Activated CD4-positive, alpha-beta T cell treated with anti-CD3 and anti-CD28 coated beads, Interleukin-10, Interleukin-2, amounts not matched to agents 100 ng/mL and 50 ng/mL, durations not matched to agents 16 hours and 8 hours (primary cell): ENCODE measurements around the gene PARP4.
"Not testable (repeated sequence)": the region's sequence is repeated elsewhere in the genome, so short reads cannot be mapped to it uniquely, and the experiment has no call there.

Experiments
- DNase-seq: peaks from one replicate; pipeline ENCODE4 v3.0.0-alpha.2; 2020

PARP4 gene

GRCh38 chr13:24444851-24445250, 67.7 kb downstream of the PARP4 start:
- not testable (repeated sequence) for DNase-seq

DNA sequence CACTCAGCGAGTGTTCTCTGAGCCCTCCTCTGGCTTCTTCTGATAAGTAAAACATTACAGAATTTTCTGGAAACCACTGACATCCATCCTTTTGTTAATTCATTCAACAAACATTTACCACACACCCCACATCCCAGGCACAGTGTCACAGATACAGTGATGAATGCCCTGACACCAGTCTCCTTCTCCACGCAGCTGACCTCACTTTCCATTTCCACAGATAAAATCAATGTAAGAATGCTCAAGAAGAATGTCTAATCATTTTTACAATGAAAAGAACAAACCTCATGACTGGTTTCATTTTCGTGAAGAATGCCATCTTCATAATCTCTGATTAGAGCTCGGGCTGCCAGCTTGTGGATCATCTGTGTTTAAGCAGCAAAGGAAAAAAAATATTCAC, 69.2 kb downstream of the PARP4 start:
- no peak for DNase-seq

- DNase-seq, result not testable (repeated sequence)
Measured at GRCh38 chr13:24426045-24426444, 86.5 kb downstream of the PARP4 start.

DNA sequence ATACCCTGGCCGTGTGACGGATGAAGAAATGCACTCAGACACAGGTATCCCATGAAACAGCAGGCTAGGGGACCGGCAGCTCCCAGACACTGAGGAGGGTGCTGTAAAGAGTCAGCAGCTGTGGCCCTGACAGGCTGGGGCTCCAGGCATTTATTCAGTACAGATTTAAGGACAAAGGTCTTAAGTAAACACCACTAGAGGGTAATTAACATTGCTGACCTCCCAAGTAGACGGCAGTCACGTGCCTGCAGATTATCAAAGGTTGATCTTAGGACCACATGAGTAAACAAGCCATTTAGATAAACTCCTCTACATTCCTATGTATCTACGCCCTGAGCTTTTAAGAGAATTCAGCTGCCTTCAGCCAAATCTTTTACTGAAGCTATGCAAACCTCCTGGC, 92.9 kb downstream of the PARP4 start:
- DNase-seq, result not testable (repeated sequence)

GRCh38 chr13:24407844-24408243, 104.7 kb downstream of the PARP4 start:
- DNase-seq, result peak; percentile 2

GRCh38 chr13:24406524-24406923, 106.1 kb downstream of the PARP4 start:
- no peak for DNase-seq

DNA sequence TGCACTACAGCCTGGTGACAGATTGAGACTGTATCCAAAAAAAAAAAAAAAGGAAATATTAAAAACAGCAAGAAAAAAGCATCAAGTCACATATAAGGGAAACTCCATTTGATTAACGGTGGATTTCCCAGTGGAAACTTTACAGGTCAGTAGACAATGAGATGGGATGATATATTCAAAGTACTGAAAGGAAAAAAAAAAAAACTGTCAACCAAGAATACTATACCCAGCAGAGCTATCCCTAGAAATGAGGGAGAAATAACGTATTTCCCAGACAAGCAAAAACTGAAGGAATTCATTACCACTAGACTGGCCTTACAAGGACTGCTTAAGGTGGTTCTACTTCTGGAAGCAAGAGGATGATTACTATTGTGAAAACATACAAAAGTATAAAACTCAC, 115.8 kb downstream of the PARP4 start:
- no peak for DNase-seq

DNA sequence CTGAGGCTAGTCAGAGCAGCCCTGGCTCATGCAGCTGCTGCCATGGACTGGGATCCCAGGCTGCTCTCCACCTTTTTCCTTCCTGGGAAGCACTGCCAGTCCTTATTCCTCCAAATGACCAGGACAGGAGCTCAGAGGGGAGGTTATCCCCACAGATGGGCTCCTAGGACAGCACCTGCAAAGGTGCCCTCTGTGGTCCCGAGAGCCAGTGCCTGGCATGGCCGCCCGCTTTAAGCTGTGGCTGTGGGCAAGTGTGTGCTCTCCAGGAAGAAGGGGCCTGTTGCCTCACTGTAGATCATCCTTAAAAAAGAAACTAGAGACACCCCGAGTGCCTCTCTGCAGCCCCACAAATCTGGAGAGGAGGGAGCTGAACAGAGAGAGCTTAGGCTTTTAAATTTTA, 119.6 kb downstream of the PARP4 start:
- no peak for DNase-seq

- DNase-seq, result not testable (repeated sequence)
Measured at GRCh38 chr13:24391771-24392683, 120.6 kb downstream of the PARP4 start.

GRCh38 chr13:24390795-24391194, 121.8 kb downstream of the PARP4 start:
- not testable (repeated sequence) for DNase-seq

DNA sequence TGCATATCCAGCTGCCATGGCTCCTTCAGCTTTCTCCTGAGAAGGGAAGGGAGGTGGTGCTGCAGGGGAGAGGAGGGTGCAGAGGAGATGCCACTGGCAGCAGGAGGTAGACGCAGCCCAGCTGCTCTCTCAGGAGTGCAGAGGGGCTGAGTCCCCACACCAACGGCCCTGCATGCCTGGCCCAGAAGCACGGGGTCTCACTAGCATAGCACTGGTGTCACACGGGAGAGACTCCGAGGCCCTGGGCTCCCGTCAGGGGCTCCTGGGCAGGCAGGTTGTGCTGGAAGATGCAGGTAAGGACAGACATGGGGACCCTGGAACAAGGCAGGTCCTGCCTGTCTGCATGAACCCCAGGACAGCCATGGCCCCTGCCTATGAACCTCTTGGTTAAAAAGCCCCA, 123.1 kb downstream of the PARP4 start:
- no peak for DNase-seq

DNA sequence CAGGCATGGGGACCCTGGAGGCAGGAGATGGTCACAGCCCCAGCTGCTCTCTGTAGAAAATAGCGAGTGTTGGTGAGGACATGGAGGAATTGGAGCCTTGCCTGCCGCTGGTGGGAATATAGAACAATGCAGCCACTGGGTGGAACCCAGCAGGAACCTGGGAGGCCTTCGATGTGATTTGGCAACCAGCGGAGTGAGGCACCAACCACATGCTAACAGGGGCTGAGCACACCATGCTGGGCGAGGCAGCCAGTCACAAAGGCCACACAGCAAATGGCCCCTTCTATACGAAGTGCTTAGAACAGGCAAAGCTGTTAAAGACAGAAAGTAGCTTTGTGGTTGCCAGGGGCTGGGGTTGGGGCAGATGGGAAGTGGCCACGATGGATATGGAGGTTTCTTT, 123.8 kb downstream of the PARP4 start:
- not testable (repeated sequence) for DNase-seq

DNA sequence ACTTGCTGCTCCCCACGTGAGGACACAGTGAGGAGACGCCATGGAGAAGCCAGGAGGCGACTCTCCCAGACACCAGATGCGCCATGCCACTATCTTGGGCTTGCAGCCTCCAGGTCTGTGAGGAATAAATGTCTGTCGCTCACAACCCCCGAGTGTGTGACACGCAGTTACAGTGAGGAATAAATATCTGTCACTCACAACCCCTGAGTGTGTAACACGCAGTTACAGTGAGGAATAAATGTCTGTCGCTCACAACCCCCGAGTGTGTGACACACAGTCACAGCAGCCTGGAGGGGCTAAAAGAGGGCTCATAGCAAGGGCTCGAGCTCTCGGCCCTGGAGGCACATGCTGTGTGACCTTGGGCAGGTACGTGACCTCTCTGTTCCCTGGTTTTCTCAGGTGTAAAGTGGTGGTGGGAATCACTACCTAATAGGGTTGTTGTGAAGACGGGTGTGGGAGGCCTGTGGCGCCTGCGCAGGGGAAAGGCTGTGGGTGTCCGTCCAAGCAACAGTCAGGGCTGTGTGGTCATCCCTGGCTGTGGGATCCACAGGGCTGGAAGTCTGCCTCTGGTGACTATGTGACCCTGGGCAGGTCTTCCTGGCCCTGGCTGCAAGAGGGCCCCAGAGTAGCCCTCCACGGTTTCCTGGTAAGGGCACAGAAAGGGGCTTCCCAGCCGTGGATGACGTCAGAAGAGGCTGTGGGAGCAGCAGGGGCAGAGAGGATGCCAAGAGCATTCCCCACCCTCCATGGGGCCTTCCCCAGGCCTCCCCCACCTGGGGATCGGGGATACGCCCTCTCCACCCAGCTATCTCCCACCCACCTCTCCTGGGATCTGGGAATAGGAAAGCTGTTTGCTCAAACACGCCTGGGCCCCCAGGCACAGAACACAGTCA, 125.5 kb downstream of the PARP4 start:
- DNase-seq, result no peak

GRCh38 chr13:24385902-24386301, 126.7 kb downstream of the PARP4 start:
- no peak for DNase-seq

GRCh38 chr13:24384946-24385345, 127.6 kb downstream of the PARP4 start:
- DNase-seq, result not testable (repeated sequence)

DNA sequence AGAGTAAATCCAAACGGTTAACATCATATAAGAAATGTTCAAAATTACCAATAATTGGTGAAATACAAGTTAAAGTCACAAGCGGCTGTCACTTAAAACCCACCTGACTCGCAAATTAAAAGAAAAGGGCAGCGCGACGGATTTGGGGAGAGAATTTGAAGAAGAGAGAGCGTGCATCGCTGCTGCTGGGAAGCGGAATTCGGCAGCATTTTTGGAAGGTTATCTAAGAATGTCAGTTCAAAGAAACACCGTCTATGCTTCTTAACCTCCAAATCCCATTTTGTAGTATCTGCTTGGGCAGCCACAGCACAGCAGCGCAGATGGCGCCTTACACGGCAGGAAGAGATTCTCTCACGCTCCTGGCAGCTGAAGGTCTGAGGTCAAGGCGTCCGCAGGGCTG, 128.5 kb downstream of the PARP4 start:
- not testable (repeated sequence) for DNase-seq

- no peak for DNase-seq
Measured at GRCh38 chr13:24381541-24382265, 130.9 kb downstream of the PARP4 start.

DNA sequence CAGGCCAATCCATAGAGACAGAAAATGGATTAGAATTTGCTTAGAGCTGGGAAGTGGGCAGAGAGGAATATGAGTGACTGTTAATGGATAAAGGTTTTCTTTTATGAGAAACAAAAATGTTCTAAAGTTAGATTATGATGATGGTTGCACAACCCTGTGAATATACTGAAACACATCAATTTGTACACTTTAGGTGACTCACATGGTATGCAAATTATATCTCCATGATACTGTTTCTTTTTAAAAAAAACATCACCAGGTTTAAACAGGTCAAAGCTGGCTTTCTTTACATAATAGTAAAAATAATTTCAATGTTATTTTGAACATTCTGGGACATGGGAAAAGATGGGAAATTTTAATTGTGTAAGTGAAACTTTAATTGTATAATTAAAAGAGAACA, 131.7 kb downstream of the PARP4 start:
- DNase-seq, result not testable (repeated sequence)

DNA sequence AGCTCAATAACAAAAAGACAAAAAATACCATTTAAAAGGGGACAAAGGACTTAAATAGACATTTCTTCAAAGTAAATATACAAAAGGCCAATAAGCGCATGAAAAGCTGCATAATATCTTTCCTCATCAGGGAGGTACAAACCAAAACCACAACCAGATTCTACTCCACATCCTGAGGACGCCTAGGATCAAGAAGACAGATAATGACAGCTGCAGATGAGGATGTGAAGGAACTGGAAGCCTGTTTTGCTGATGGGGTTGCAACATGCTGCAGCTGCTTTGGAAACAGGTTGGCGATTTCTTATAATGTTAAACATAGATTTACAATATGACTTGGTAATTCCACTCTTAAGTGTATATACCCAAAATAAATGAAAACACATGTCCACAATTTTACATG, 132.4 kb downstream of the PARP4 start:
- not testable (repeated sequence) for DNase-seq

DNA sequence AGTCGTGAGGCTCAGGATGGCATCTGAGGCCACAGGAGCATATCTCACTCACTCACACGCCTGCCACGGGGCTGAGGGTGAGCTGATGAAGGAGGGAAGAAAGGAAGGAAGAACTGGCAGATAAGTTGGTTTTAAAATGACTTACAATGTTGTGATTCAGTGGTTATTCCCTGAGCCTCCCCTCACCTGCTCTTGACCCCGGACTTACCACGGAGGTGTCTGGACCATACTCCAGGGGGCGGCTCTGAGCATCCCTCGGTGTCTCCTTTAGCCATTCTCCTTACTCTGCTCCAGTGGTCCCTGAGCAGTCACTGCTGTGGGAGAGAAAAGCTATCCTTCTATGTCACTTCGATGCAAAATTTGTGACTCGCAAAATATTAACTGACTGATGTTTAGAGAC, 141.3 kb downstream of the PARP4 start:
- DNase-seq, result not testable (repeated sequence)
